ENCODE results near the gene CIT. TPM values are rescaled to one million over a fixed set of nuclear protein-coding genes. Genes with fewer than 3 reads are reported as not detected.

Gene CIT
- total RNA-seq, 1 donor from 2014 or later, result 29.3 TPM

GRCh38 chr12:119652665-119653064 lies 224.5 kb downstream of the CIT start:
- Mint-ChIP-seq H3K4me1 (no peaks in the 10 kb centered on the region), H3K27me3 (ENCODE audit: low read depth) (peaks cover 14% of the 10 kb centered on the region), H3K36me3 (no peaks in the 10 kb centered on the region), H3K27ac (no peak overlapping the region), H3K9me3 (peaks cover 26% of the 10 kb centered on the region), H3K4me3 (no peak overlapping the region)
- no peak for DNase-seq (ENCODE audit: low spot score in 2 of 2, unreplicated experiment in 2 of 2)
- TF ChIP-seq, protein P1, sequence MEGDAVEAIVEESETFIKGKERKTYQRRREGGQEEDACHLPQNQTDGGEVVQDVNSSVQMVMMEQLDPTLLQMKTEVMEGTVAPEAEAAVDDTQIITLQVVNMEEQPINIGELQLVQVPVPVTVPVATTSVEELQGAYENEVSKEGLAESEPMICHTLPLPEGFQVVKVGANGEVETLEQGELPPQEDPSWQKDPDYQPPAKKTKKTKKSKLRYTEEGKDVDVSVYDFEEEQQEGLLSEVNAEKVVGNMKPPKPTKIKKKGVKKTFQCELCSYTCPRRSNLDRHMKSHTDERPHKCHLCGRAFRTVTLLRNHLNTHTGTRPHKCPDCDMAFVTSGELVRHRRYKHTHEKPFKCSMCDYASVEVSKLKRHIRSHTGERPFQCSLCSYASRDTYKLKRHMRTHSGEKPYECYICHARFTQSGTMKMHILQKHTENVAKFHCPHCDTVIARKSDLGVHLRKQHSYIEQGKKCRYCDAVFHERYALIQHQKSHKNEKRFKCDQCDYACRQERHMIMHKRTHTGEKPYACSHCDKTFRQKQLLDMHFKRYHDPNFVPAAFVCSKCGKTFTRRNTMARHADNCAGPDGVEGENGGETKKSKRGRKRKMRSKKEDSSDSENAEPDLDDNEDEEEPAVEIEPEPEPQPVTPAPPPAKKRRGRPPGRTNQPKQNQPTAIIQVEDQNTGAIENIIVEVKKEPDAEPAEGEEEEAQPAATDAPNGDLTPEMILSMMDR (IDR thresholded peaks at IDR 0.05; ENCODE audit: unreplicated experiment), result no peak

GRCh38 chr12:119649202-119649808 lies 227.8 kb downstream of the CIT start:
- H3K4me1 Mint-ChIP-seq, result no peaks in the 10 kb centered on the region
- H3K9me3 Mint-ChIP-seq, result peaks cover 32% of the 10 kb centered on the region
- no peaks in the 10 kb centered on the region for H3K36me3 Mint-ChIP-seq
- TF ChIP-seq, protein P1 (IDR thresholded peaks at IDR 0.05; ENCODE audit: unreplicated experiment), result peak; percentile 78
- H3K4me3 Mint-ChIP-seq, result no peak overlapping the region
- no peak overlapping the region for H3K27ac Mint-ChIP-seq
- DNase-seq (ENCODE audit: low spot score in 2 of 2, unreplicated experiment in 2 of 2), result no peak
- H3K27me3 Mint-ChIP-seq (ENCODE audit: low read depth), result peaks cover 27% of the 10 kb centered on the region

DNA sequence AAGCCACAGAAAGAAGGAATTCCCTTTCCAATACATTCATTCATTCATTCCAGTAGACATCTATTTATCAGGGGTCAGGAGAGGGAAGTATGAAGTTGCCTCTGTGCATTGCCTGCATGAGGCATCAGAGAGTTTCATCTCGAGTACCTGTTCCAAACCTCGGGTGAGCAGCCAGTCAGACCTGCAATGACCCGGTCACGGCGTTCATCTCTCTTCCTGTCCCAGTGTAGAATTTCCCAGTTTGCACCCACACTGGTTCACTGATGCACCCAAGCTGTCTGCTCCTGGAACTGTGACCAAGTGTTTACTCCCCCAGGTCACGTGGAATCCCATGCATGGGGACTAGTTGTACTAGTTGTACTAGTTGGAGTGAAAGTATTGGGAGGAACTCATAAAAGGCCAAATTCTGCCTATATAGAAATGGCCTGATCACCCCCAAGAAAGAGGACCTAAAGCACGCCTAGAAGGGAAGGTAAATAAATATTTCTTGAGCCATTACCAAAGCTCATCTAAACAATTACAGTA lies 231.5 kb downstream of the CIT start:
- Mint-ChIP-seq H3K4me3 (no peak overlapping the region), H3K27ac (no peak overlapping the region), H3K4me1 (no peaks in the 10 kb centered on the region), H3K36me3 (no peaks in the 10 kb centered on the region), H3K27me3 (ENCODE audit: low read depth) (peaks cover 41% of the 10 kb centered on the region), H3K9me3 (peaks cover 7% of the 10 kb centered on the region)
- TF ChIP-seq, protein P1 (IDR thresholded peaks at IDR 0.05; ENCODE audit: unreplicated experiment), result no peak
- DNase-seq (ENCODE audit: low spot score in 2 of 2, unreplicated experiment in 2 of 2), result no peak

DNA sequence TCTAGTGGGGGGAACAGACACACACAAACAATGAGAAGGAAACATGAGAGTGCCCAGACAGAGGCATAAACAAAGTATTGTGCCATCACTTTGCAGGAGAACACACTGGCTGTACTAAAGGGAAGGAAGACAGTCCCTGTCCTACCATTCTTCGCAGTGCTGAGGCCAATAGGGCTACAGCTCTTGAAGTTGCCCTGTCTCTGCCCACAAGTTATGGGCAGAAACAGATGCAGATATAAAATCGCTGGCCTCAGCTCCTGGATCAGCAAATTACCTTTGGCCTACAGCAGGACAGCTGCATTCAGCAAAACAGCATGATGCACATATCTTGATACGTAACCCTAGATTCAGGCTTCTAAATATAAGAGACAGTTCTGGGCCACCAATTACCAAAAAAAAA lies 232.2 kb downstream of the CIT start:
- Mint-ChIP-seq H3K4me3 (no peak overlapping the region), H3K27ac (no peak overlapping the region), H3K4me1 (no peaks in the 10 kb centered on the region), H3K36me3 (no peaks in the 10 kb centered on the region), H3K9me3 (peaks cover 7% of the 10 kb centered on the region), H3K27me3 (ENCODE audit: low read depth) (peaks cover 45% of the 10 kb centered on the region)
- TF ChIP-seq, protein P1 (IDR thresholded peaks at IDR 0.05; ENCODE audit: unreplicated experiment), result no peak
- DNase-seq (ENCODE audit: low spot score in 2 of 2, unreplicated experiment in 2 of 2), result no peak

DNA sequence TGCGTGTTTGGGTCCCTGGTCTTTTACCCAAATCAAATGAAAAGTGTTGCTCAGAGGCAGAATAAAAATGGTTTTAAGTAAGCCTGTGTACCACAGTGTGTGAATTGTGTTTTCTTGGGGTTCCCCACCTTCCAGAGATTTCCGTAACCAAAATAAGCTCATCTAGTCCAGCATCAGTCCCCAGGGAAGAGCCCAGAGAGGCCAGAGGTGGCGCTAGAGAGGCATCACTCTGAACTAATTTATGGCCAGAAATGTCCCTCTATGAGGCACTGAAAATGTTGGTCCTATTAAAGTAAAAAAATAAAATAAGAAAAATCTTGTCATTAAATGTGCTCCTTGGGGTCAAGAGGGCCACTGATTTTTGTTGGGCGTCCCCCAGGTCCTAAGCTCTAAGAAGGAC lies 234.1 kb downstream of the CIT start:
- TF ChIP-seq, protein P1 (IDR thresholded peaks at IDR 0.05; ENCODE audit: unreplicated experiment), result no peak
- H3K4me3 Mint-ChIP-seq, result no peak overlapping the region

More for the DNA sequence above, 234.1 kb downstream of the CIT start:
- no peak for DNase-seq (ENCODE audit: low spot score in 2 of 2, unreplicated experiment in 2 of 2)
- H3K27ac Mint-ChIP-seq, result no peak overlapping the region
- H3K4me1 Mint-ChIP-seq, result no peaks in the 10 kb centered on the region
- peaks cover 45% of the 10 kb centered on the region for H3K27me3 Mint-ChIP-seq (ENCODE audit: low read depth)
- H3K36me3 Mint-ChIP-seq, result no peaks in the 10 kb centered on the region
- peaks cover 7% of the 10 kb centered on the region for H3K9me3 Mint-ChIP-seq

Small RNA genes lying within 50 kb of the gene (microRNA-seq; reads per million reads assigned to microRNA genes)
- gene MIR1178, result not detected

Other genes with a start within 250 kb of the CIT start
- gene PRKAB1, start 209.2 kb downstream of the CIT start, total RNA-seq, result 27.6 to 33.9 TPM (median 30.5 TPM) in 3 replicates
- 38.8 to 41.5 TPM (median 40.1 TPM) in 3 replicates for gene BICDL1, start 111.9 kb upstream of the CIT start, total RNA-seq
- 28.1 to 36.5 TPM (median 33.2 TPM) in 3 replicates for gene RAB35, start 239.4 kb upstream of the CIT start, total RNA-seq

Data from mesothelial cell of epicardium (in vitro differentiated cells).